Left forelimb (tissue), 1 donor: ENCODE measurements around the gene CYP4A22.
"Not testable (repeated sequence)": the region's sequence is repeated elsewhere in the genome, so short reads cannot be mapped to it uniquely, and the experiment has no call there.

ENCODE experiments used
- DNase-seq: peaks from one replicate; pipeline ENCODE4 v3.0.0-alpha.2; 2018; ENCODE audit warnings: low spot score

The CYP4A22 gene

DNA sequence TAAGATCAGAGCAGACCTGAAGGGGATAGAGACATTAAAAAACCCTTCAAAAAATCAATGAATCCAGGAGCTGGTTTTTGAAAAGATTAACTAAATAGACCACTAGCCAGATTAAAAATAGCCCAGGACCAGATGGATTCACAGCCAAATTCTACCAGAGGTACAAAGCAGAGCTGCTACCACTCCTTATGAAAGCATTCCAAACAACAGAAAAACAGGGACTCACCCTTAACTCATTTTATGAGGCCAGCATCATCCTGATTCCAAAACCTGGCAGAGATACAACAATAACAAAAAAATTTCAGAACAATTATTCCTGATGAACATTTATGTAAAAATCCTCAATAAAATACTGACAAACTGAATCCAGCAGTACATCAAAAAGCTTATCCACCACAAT, 19.2 kb downstream of the CYP4A22 start:
- DNase-seq = not testable (repeated sequence)

DNA sequence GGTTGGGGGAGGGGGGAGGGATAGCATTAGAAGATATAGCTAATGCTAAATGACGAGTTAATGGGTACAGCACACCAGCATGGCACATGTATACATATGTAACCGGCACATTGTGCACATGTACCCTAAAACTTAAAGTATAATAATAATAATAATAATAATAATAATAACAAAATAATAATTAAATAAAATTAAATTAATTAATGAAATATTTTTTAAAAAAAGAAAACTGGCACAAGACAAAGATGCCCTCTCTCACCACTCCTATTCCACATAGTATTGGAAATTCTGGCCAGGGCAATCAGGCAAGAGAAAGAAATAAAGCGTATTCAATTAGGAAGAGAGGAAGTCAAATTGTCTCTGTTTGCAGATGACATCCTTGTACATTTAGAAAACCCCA, 20.7 kb downstream of the CYP4A22 start:
- not testable (repeated sequence) for DNase-seq

DNA sequence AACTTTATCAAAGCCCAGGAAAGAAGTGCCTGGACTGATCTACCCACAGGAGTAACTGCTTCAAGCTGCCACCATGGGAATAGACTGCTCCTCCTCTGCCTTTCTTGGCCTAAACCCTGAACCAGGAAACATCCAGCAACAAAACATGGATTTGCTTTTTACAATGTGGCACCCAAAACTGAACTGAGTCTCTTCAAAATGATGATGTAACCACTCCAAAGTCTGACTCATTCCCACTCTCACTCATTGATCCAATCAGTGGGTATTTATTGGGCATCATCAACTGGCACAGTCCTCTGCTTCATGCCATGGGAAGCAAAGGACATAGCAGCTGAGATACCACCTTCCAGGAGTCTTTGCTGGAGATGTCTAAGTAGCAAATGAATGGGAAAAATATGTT, 23.5 kb downstream of the CYP4A22 start:
- DNase-seq = no peak

DNA sequence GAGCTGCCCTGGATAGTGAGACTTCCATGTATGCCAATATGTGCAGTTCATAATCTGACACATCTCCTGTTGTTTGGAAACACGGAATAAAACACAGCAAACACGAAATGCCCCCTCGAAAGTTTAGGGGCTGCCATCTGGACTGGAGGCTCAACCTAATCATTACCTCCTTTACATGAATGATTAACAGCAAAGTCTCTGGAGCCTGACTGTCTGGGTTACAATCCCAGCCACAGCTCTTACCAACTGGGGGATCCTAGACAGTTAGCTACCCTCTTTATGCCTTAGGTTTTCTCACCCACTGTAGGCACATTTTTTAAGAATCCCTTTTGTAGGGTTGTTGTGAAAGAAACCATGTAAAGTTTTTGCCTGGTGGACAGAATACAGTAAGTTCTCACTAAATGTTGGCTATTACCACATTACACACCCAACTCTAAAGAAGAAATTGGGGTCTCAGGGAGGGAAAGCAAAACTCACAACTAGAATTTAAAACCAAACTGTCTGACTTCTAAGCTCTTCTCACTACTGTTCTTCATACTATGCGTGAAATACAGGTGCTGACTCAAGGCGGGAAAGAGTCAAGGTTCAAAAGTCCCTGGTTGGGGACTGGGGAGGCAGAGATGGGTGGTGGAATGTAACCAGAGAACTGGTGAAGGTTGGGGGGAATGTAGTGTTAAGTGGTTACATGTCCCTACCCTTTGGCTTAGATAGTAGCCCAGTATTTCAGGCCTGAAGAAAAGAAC, 24.2 kb downstream of the CYP4A22 start:
- no peak for DNase-seq

DNA sequence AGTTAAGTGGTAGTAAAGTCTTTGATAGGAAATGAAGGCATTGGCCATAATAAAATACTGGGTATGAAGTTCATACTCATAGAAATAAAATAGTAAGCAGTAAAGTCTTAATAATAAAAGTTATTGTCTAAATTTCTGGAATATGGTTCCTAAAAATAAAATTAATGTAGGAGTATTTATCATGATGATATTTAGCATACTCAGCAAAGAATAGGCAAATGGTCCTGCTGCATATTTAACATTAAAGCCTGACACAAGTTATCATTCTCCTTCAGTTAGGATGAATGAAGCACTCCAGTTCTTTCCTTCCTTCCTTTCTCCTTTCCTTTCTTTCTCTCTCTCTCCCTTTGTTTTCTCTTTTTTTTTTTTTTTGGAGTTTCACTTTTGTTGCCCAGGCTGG, 27.3 kb downstream of the CYP4A22 start:
- no peak for DNase-seq

DNA sequence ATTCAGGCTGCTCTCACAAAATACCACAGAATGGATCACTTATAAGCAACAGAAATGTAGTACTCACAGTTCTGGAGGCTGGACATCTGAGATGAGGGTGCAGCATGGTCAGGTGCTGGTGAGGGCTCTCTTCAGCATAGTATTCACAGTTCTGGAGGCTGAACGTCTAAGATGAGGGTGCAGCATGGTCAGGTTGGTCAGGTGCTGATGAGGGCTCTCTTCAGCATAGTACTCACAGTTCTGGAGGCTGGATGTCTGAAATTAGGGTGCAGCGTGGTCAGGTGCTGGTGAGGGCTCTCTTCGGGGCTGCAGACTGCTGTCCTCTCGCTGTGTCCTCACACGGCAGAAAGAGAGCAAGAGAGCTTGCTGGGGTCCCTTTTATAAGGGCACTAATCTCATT, 35.5 kb downstream of the CYP4A22 start:
- no peak for DNase-seq

DNA sequence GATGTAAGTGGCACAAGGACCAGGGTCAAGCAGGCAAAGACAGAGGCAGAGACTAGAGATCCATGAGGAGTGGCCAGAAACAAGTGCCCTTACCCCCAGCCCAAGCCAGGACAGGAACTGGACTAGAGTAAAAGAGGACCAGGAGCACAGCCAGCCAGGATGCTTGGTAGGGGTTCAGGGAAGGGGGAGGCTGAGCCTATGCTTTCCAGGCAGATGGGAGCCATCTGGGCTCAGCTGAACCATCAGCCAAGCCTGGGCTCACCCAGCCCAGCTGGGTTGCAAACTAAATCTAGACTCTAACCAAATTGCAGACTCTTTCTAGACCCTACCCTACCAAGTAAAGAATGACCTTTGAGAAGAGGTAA, 37.4 kb downstream of the CYP4A22 start:
- DNase-seq = no peak

DNA sequence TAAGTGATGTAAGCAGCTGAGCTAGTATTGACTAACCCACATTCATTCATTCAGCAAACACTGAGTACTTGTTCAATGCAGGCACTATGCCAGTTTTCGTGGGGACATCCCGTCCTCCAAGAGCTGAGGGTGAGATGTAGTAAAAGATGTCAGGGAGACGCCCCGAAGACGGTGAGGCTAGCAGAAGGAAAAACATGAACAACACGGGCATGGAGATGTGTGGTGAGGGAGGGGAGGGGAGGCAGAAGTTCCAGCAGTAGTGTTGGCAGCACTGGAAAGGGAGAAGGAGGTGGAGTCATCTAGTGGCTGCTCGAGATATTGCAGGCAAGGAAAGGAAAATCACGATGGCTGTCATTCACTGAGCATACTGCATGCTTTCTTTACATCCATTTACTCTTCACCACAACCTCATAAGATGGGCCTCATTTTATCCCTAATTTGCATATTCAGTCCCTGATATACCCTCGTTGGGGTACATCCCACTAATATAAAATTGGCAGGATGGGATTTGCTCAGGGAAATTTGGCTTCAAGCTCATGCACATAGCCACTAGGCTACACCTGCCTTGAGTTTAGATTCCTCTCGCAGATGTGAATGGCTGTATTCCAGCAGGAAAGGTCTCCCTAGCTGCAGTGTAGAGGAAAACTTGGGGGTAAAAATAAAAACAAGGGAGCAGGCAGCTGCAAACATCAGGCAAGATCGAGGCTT, 38.1 kb downstream of the CYP4A22 start:
- no peak for DNase-seq

DNA sequence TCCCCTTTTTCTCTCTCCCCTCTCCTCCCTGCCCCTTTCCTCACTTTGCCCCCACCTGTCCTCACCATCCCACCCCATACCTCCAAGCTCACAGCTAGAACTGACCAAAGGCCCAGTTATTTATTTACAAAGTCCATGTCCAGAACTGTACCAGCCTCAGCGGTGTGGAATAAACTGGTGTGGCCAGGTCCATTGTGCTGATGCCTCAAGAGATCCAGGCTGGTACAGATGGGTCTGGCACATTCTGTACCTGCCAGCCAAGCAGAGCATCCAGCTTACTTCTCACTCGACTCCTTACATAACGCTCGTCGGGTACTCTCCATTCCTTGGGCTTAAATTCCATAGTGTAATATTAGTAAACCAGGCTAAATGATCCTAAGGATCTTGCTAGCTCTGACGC, 40.8 kb downstream of the CYP4A22 start:
- no peak for DNase-seq

DNA sequence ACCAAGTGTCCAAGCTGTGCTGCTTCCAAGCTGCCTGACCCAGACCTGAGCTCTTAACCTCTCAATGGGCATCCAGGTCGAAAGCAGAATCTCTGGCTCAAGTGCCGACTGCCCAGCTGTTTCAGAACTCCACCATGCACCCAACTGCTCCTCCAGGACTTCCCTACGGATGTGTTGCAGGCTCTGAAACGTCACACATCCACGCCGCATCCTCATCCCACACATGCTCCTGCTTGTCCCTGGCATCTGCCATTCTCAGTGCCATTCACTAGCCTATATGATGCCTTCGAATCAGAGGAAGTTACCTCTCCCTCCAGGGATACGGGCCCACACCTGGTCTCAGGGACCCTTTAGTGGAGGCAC, 41.4 kb downstream of the CYP4A22 start:
- DNase-seq = no peak

DNA sequence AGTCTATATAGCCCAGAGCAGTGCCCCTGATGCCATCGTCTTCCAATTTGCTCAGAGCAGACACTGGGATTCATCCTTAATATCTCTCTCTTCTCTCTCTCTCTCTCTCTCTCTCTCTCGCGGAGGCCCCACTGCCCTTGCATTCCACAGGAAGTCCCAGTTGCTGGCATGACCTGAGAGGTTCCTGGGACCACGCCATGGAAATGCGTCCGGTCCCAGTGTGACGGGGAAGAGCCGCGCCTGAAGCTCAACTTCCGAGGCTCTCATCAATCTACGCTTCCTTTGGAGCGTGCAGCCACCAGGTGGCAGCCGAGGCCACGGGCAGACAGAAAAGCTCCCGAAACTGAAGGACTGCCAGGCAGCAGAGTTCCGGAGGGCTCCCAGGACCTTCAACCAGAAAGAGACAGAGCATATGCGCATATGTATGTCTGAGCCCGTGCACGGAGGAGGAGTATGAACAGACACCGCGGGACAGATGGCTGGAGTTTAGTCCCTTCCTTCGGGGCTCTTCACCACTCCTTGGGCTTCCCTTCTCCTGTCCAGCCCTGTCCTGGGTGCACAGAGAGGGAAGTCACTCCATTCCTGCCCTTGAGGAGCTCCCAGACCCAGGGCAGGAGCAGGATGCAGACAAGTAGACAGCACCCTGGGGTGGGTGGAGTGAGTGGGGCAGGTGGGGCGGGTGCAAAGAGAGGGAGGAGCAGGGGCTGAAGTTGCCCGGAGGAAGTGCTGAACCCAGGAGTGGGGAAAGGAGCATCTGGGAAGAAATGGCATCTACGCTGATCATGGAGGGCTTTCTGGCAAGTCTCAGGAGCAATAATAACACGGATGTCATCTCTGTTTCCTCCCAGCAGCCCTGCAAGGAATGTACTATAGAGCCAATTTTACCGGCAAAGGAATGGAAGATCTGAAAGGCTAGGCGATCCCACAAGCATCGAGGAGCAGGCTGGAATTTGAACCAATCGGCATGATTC, 42.1 kb downstream of the CYP4A22 start:
- DNase-seq = peak; percentile 93

DNA sequence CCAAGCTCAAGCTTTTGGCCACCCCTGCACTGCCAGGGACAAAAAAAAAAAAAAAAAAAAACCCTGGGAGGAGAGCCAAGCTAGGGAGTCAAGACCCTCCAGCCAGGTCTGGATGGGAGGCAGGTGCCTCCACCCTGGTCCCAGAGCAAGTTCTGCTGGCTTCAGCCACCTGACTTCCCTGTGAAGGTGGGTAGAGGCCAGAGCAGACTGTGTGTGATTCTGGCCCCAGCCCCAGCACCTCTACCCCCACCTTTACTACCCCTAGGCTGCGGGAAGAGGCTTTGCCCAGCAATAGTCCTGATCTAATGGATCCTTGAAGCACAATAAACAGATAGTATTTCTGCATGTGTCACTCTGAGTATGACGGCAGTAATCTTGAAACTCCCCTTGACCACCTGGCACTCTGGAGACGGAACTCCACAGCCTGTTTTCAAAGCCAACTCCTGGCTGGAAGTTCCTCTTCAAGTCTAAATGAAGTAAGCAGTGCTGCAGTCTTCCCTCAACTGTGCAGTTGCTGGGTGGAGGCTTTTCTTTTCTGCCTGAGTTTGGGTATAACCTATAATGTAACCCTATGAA, 42.8 kb downstream of the CYP4A22 start:
- no peak for DNase-seq

DNA sequence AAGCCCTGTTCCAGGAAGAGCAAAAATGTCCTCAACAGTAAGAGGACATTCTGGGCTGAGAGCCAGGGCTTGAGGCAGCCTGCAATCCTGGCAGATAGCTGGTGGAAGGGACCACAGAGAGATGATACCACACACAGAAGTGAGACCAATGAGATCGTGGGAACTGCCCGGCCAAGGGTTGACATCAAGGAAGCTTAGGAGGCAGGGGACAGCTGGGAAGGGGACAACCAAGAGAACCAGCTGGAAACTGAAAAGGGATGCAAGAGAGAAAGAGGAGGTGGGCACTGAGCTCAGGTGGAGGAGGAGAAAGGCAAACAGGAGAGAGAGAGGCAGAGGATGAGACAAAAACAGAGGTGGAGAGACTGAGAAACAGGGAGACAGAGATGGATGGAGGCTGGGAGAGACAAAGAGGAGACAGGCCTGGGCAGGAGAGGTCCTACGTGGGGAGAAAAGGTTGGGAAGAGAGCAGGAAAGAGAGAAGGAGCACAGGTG, 43.4 kb downstream of the CYP4A22 start:
- no peak for DNase-seq

DNA sequence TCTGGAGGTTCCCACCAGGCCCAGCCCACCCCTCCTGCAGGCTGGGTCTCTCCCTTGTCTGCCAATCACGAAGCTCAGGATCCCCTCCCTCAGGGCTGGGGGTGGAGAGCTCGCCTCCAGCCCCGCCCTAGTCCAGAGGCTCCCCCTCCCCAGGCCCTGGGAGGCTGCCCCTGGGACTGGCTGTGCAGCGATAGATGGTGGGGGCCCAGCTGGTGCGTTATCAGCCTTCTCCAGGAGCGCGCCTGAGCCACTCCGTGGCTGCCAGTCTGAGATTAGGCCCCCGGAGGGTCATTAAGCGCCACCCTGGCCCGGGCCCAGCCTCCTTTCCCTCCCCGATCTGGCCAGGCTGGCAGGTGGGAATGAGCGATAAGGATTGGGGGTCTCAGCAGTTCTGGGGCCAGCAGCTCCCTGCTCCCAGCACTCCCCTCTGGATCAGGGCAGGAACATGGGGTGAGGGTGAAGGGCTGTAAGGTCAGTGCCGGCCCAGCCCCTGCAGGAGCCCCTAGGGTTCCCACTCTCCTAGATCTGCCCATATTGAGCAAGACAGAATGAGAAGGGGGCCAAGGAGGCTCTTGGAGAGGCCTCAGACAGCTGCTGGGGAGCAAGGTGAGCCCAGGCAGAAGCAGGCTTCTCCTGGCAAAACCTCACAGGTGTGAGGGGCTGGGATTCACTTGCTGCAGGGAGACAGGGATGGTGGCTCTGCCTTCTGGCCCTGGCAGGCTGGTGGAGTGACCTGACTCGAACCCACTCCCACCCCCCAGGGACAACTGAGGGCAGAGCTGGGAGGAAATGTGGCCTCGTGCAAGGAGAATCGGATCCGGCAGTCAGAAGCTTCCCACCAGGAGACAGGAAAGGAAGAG, 44.1 kb downstream of the CYP4A22 start:
- no peak for DNase-seq

DNA sequence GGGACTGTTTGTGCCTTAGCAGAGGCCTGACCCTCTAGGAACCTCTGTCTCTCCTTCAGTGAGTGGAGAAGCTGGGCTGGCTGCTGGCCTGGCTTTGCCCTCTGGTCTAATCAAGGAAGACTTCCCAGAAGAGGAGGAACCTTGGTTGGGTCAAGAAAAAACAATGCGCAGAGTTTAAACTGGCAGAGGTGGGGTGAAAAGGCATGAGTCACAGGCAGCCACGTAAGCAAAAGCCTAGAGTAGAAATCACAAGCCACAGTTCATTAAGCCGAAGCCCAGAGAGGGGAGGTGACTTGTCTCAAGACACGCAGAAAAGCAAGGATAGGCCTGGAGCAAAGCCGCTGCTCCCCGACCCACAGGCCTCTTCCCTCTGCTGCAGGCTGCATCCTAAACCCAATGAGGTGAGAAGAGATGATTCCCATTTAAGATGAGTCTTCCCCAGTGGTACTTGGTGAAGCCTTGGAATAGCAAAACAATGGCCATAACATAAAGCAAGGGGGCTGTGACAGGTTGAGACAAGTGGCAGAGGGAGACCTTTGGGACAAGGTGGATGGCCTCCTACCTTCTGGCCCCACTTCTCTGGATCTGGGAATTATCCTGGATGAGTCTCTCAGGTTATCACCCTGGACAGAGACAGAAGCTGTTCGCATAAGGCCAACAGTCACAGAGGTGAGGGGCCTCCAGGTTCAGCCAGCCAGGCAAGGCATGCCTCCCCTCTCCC, 44.9 kb downstream of the CYP4A22 start:
- no peak for DNase-seq

DNA sequence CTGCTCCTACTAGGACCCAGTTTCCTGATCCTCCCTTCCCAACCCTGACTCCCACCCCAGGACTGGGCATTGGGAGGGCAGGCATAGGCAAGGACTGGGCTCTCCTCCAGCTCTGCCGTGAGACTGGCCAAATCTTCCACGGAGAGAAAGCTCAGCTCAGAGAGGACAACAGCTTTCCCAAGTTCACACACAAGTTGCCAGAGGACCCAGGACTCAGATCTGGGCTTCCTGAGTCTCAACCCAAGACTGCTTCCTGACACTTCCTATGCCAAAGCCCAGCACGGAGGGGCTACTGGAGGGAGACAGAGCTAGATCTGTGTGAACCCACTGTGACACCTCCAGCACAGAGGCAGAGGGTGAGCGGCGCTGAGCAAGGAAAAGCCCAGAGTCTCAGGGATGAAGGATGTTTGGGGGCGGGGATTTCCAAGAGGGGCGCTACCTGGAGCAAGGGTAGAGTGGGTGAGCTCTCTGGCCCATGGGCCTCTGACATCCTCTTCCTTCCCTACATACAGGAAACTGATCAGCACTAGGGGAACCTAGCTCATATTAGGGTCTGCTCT, 45.5 kb downstream of the CYP4A22 start:
- DNase-seq = no peak

DNA sequence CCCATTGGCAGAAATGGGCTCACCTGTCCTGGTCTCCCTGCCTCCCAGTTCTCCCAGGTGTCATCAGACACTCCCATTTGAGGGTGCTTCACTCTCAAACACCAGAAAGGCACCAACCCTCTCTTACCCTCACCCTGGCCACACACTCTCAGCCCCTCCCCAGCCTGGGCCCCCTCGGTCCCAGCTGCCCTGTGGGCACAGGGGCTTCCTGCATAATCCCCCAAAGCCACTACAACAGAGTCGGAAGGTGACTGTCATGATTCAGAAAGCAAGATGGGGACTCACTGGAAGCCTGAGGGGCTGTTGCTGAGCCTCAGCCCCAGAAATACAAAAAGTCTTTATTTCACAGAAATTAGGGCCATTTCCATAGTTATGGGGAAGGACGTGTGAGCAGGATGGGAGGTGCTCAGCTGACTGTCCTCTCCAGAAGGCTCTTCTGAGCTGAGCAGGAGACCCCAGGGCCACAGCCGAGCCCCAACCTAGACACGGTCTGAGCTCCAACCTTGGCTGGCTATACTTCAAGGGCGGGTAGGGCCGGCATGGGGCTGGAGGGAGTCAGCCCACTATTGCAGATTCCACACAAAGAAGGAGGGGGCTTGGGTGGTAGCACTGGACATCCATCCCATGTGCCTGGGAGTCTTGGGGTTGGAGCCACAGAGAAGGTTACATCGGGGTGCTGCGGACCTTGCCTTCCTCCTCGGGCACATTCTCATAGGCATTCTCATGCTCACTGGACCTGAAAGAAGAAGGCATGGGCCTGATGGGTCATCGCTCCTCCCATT, 46.3 kb downstream of the CYP4A22 start:
- no peak for DNase-seq

DNA sequence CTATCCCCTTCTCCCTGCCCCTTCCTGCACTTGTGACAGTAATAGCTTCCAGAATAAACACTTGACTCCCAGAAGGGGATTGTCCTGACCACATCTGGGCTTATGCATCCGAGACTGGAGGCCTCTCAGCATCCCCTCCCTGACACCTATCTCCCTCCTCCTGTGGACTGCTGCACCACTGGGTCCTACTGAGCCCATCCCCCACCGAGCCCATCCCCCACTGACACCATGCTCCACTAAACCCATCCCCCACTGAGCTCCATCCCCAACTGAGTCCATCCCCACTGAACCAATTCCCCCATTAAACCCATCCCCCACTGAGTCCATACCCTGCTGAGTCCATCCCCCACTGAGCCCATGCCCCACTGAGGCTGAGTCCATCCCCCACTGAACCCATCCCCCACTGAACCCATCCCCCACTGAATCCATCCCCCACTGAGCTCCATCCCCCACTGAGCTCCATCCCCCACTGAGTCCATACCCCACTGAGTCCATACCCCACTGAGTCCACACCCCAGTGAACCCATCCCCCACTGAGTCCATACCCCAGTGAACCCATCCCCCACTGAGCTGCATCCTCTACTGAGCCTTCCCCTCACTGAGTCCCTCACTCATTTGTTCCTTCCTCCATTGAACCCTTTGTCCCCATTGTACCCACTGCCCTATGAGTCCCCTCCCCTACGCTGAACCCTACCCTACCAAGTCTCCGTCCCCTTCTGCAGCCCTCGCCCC, 47.0 kb downstream of the CYP4A22 start:
- DNase-seq = no peak
